ENCODE data around the gene KIRREL2. TPM values are rescaled to one million over a fixed set of nuclear protein-coding genes. Genes with fewer than 3 reads are reported as not detected.

The KIRREL2 gene
- total and polyA plus RNA-seq, 2 of the 8 experiments (the other 6 are each of a cell fraction or from before 2014, with no cell fraction given) = 2.4 to 4.6 TPM

DNA sequence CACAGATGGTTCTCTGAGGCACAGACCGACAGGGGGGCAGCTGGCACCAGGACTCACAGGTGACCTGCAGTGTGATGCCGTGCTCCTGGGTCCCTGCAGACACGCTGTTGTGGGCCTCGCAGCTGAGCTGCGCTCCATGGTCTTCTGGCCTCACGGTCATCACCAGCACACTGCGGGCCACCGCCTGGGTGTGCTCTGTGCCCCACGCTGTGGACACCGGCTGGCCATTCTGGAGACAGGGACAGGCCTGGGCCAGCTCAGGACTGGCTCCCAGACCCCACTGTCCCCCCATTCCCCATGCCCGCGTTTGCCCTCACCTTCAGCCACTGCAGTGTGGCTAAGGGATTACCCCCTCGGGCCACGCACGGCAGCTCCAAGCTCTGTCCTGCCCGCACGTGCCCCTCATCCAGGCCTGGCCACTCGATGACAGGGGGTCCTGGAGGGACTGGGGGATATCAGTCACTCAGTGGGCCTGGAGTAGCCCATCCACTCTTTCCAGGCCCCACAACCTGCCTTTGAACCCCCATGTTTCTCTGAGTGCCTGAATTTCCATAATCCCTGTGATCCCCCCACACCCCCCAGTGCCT lies 7.7 kb upstream of the KIRREL2 start:
- WGBS, 2 experiments (ENCODE audit: extremely low coverage in 1 of 2, insufficient coverage in 1 of 2, insufficient read length in 1 of 2, insufficient replicate concordance in 2 of 2, low coverage in 1 of 2, low lambda C conversion rate in 2 of 2, missing lambda C conversion rate in 1 of 2) = 95% methylated on average over 17 of the region's 18 CpGs; no CpG with 5 or more reads in 1 of the 2 experiments
- H3K27me3 ChIP-seq (replicated peaks in 1 of 4; ENCODE audit: control insufficient read depth in 3 of 4, extremely low read depth in 1 of 4, insufficient read depth in 3 of 4, low read length in 3 of 4) = peaks cover 14 to 32% (median 26%) of the 10 kb centered on the region in 4 experiments
- H3K18ac ChIP-seq (ENCODE audit: extremely low read depth, low read length) = no peak overlapping the region
- H3K9me3 ChIP-seq (ENCODE audit: insufficient read depth in 2 of 2, low read depth in 1 of 2, low read length in 1 of 2) = no peaks in the 10 kb centered on the region
- no peak overlapping the region for H2BK20ac ChIP-seq (ENCODE audit: low read length)
- H3K79me1 ChIP-seq (ENCODE audit: low read depth, low read length) = no peaks in the 10 kb centered on the region
- no peak overlapping the region for H3K9ac ChIP-seq (replicated peaks in 1 of 4; ENCODE audit: extremely low read depth in 1 of 4, low read depth in 3 of 4, low read length in 3 of 4)
- peaks cover 0 to 4% of the 10 kb centered on the region in 2 experiments for H4K20me1 ChIP-seq (replicated peaks in 1 of 2; ENCODE audit: control insufficient read depth in 1 of 2, insufficient read depth in 2 of 2, low read length in 2 of 2)
- no peak overlapping the region for H2BK12ac ChIP-seq (ENCODE audit: low read depth, low read length)
- H3K23ac ChIP-seq (ENCODE audit: insufficient read length) = no peak overlapping the region
- H3K4me3 ChIP-seq (ENCODE audit: extremely low read depth in 1 of 4, insufficient read depth in 2 of 4, low read depth in 3 of 4, low read length in 4 of 4) = no peak overlapping the region
- no peak overlapping the region for H2AFZ ChIP-seq (ENCODE audit: low read length)
- H3K4ac ChIP-seq (replicated peaks; ENCODE audit: insufficient read length, low read depth, low read length) = no peak overlapping the region
- H3K56ac ChIP-seq (replicated peaks; ENCODE audit: insufficient read length, low read depth, low read length) = no peak overlapping the region
- CTCF ChIA-PET (ENCODE audit: partially characterized antibody) = interaction anchor here (0.6 to 1.7 kb wide), 3 partner anchors 9 to 82 kb away, joined by 3 to 4 read pairs (median 3); no protein-coding TSS in a partner anchor
- no peak overlapping the region for H3K14ac ChIP-seq (ENCODE audit: insufficient read length)
- H2BK5ac ChIP-seq (ENCODE audit: low read depth, low read length) = no peak overlapping the region
- POLR2A ChIA-PET (ENCODE audit: partially characterized antibody) = interaction anchor here (1.6 kb wide), 1 partner anchor 61 kb away, joined by 4 read pairs; no protein-coding TSS in a partner anchor
- H3K4me2 ChIP-seq (ENCODE audit: insufficient read depth in 1 of 2, low read depth in 2 of 2, low read length in 2 of 2) = no peak overlapping the region
- no peak overlapping the region for H3K27ac ChIP-seq (ENCODE audit: low read depth, low read length)
- FAIRE-seq (no peak), DNase-seq (ENCODE audit: low read depth in 1 of 2, low spot score in 2 of 2) (no peak)
- no peak overlapping the region for H2BK120ac ChIP-seq (replicated peaks; ENCODE audit: low read depth, low read length)
- H2AK5ac ChIP-seq (ENCODE audit: low read depth, low read length) = no peak overlapping the region
- no peak overlapping the region for H4K91ac ChIP-seq (replicated peaks; ENCODE audit: insufficient read length, low read length)
- no peaks in the 10 kb centered on the region for H3K36me3 ChIP-seq (ENCODE audit: control insufficient read depth in 2 of 4, insufficient read depth in 4 of 4, low read length in 3 of 4)
- H3K79me2 ChIP-seq (ENCODE audit: control insufficient read depth in 1 of 2, insufficient read depth in 2 of 2, low read length in 2 of 2) = no peaks in the 10 kb centered on the region
- no peak overlapping the region for H2BK15ac ChIP-seq (ENCODE audit: low read length)
- no peak overlapping the region for H4K5ac ChIP-seq (ENCODE audit: insufficient read length, low read depth, low read length)
- H4K8ac ChIP-seq (ENCODE audit: extremely low read depth, insufficient read depth, low read length) = no peak overlapping the region; the same call in 1 of the 2 replicates
- H3K23me2 ChIP-seq (ENCODE audit: low read depth, low read length) = peaks cover 18% of the 10 kb centered on the region; the same call in 1 of the 2 replicates
- peaks cover 0 to 19% (median 8%) of the 10 kb centered on the region in 4 experiments; a peak in 5 of 7 replicates for H3K4me1 ChIP-seq (replicated peaks in 1 of 4; ENCODE audit: control insufficient read depth in 3 of 4, insufficient read depth in 4 of 4, low read length in 3 of 4)
- no peak for TF ChIP-seq SIN3A (conservative IDR thresholded peaks at IDR 0.05 in 1 of 2, IDR thresholded peaks at IDR 0.05 in 1 of 2; ENCODE audit: low read depth in 1 of 2, low read length in 2 of 2)
- no peak for TF ChIP-seq YY1 (IDR thresholded peaks at IDR 0.05; ENCODE audit: low read depth, low read length)
- TF ChIP-seq SP1 (IDR thresholded peaks at IDR 0.05; ENCODE audit: low read depth, low read length) = no peak
- TF ChIP-seq EP300 (IDR thresholded peaks at IDR 0.05; ENCODE audit: borderline replicate concordance in 1 of 2, low read depth in 2 of 2, low read length in 2 of 2) = no peak
- TF ChIP-seq RFX5 (IDR thresholded peaks at IDR 0.05; ENCODE audit: borderline replicate concordance, low read depth, low read length) = no peak
- TF ChIP-seq EGR1 (IDR thresholded peaks at IDR 0.05; ENCODE audit: borderline replicate concordance, low read depth, low read length) = no peak
- no peak for TF ChIP-seq JUND (IDR thresholded peaks at IDR 0.05; ENCODE audit: low read length)

Data from H1 (cell line).